GM19043 (cell line): ENCODE results near the gene MEIS2.

Source experiments
- ATAC-seq: cut with Tn5 transposase; IDR thresholded peaks from one replicate; pipeline ENCODE4 v1.9.1; 2021; ENCODE audit warnings: low read depth; ENCODE audit not compliant: unreplicated experiment

MEIS2 gene

GRCh38 chr15:37100109-37100965 lies at the start of gene MEIS2:
Gene MEIS2, minus strand, starts transcription at chr15:37100549. Its CDS starts 1,083 bp downstream, at chr15:37099466.
- ATAC-seq, result peak; percentile 39

- no peak for ATAC-seq
Observed at GRCh38 chr15:37149146-37149545, 48.8 kb upstream of the MEIS2 start.

DNA sequence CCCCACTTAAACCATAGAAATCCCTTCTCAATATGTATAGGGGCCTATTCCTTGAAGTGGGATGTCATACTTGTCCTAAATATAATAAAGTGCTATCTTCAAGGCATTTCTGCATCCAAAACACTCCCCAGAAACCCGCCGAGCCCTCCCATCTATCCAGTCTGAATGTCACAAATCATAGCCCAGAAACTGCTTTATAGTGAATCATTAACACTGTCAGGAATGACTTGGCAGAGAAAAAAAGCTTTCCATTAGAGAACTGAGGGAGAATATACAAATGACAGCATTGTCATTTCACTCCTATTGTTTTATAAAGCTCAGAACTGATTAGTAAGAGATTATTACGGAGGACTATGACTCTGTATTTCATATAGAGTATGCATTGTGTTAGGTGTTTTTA lies 48.4 kb upstream of the MEIS2 start:
- ATAC-seq, result no peak

DNA sequence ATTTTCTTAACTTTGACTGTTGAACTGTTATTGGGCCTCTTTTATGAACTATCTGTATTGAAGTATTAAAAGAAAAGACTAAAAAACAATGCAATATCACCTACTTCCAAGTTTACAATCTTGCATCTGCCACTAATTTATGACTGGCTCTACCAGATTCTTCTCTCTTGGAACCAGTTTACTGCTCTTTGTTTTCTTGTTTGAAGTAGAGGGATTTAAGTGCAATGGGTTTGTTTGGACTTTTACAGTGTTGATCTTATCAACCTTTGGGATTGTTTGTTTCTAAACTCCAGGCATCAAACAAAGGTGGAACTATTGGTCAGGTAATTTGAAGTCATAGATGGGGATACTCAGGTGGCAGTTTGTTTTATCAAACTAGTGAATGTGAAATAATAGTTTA lies 43.0 kb upstream of the MEIS2 start:
- ATAC-seq, result no peak

DNA sequence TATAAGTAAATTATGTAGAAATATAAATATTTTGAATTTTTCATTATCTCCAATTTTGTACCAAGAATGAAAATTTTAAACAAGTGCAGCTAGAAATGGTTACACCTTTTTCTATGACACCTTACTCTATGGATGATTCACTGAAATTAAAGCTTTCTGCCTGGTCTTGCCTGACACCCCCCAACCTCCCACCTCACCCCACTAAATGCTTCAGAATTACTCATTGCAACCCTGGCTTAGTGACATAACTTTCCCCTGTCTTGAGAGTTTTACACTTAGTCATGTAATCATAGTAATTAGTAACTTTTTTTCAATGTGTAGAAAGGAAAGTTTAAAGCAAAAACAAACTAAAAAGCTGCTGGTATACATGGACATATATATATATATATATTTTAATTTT lies 42.0 kb upstream of the MEIS2 start:
- no peak for ATAC-seq

DNA sequence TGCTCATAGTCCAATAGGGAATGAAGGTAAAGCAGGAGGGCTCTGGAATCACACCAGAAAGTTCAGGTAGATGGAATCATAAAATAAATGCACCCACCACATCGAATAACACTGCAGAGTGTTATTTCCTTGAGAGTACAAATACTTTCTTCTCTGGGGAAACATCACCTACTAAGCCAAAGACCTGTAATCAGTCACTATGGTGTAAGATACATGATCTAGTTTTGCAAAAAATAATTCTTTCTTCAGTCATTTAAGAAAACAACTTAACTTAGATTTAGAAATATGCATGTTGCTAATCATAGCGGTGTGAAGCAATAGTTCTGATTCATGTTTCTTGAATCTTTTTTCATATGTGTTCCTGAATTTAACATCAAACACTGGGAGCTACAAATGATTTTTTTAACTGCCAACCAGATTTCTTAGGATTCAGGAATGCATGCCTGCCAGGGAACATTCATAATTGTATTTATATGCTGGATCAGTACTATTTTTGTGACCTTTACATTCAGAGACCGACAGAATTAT lies 40.2 kb upstream of the MEIS2 start:
- no peak for ATAC-seq

DNA sequence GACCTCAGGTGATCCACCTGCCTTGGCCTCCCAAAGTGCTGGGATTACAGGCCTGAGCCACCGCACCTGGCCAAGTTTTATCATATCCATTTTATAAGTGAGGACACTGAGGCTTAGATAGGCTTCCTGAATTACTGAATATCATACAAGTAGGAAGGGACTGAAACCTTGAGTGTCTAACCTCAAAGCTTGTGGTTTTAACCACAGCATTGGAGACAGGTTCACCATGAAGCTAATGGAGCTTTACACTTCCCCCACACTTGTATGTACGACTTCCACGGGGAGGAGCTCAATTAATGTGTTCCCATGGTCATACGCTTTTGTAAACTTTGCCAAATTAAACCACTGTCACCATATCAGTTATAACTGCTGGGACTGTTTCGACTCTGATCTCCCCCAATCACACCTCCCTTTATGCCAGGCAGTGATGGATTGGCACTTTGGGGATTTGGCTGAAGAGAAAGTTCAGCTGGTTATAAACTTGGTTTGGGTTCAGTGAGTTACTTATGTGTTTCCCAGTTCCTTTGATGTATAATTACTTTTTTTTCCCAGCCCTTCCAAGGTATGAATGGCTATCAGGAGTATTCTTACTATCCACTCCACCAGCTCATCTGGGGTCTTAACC lies 38.4 kb upstream of the MEIS2 start:
- ATAC-seq, result no peak

GRCh38 chr15:37137221-37137620 lies 36.9 kb upstream of the MEIS2 start:
- ATAC-seq, result no peak

DNA sequence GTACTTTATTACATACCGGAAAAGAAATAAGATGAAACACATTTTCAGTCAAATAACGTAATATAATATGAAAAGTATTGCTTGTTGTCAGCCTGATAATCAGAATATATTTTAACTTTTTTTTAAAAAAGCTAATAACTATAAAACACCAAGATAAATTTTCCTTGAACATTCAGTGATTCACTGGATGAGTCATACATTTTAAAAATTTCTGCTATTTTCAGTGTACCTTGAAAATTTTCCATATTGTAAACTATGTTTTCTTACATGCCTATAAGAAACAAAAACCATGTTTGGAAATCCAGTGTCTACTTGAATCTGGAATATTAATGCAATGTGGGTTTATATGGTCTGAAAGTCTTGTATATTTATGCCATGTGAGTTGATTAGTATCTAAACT lies 36.3 kb upstream of the MEIS2 start:
- no peak for ATAC-seq

- ATAC-seq, result no peak
Observed at GRCh38 chr15:37135225-37135624, 34.9 kb upstream of the MEIS2 start.

GRCh38 chr15:37134699-37135131 lies 34.4 kb upstream of the MEIS2 start:
- no peak for ATAC-seq

DNA sequence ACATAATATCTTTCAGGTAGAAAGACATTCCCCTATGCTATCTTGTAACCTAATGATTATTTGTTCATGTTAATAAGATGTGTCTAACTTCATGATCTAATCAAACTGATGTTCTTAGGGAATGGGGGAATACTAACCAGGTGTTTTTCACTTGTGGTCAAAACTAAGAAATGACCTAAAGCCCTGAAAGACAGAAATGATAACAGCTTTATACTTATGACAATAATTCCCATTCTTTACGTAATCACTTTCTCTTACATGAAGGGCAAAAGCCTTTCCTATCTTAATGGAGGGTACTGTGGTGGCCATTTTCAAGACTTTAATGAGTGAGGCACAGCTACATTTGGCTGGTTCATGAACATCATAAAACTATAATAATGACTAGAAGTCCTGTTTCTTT lies 33.9 kb upstream of the MEIS2 start:
- ATAC-seq, result no peak

DNA sequence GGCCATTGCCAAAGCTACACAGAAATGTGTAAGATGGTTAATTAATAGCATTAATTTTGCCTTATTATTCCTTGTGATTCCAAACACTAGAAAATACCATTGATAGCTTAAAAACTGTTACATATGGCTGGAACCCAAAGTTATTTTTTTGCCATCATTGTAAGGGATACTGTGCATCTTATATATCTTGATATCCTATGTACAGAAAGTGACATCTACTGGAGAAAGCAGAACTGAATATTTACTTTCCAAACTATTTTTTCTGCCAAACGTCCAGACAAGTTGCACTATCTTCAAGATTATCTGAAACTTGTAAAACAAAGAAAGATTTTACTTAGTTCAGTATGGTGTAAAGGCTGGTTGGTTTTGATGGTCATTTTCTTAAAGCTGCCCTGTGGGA lies 33.3 kb upstream of the MEIS2 start:
- ATAC-seq, result no peak

GRCh38 chr15:37132826-37133417 lies 32.6 kb upstream of the MEIS2 start:
- no peak for ATAC-seq

DNA sequence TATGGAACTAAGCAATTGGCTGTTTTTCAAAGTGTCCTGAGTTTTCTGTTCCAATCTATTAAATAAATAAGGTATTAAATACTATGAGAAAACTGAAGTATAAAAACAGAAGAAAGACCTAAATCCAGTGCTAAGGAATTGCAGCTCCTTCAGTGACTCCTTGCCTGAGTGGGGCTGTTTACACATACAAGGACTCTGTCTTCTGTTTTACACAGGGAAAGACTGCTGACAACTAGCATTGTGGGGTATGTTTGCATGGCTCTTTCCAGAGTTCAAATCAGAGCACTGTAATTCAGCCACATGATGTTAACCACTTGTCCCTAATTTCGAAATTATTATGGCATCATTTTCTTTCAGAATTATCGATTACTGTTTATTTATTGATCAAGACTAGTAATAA lies 31.3 kb upstream of the MEIS2 start:
- no peak for ATAC-seq

DNA sequence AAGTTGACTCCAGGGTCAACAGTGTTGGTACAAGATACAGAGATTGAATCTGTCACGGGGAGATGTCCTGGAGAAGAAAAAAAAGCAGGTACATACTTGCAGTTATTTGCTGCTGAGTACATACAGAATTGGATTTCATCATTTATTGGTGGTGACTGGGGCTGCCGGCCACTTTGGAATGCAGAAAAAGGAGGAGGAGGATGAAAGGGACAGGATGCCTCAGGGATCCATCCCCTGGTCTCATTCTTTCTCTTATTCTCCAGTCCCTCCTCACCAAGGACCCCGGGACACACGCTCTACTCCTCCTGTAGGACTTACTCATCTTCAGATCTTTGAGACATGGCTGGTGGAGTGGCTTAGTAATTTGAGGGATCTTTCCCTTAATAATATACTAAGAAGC lies 30.0 kb upstream of the MEIS2 start:
- ATAC-seq, result no peak

- no peak for ATAC-seq
Observed at GRCh38 chr15:37125143-37125542, 24.8 kb upstream of the MEIS2 start.

DNA sequence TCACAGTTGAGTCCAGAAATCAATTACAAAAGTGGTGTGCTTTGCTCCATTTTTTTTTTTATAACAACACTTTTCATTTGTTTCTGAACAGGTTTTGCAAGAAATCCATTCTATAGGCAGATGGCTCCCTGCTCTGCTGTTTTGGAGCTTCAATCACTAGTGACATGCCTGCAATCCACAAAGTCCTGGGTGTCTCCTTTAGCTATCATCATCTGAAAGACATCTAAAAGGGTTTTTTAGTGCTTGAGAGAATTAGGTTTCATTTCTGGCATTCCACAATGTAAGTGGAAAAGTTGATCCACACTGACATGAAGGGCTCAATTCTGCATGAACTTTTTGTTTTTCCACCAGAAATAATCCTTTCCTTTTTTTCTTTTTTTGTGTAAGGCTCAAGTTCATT lies 24.0 kb upstream of the MEIS2 start:
- ATAC-seq, result no peak

DNA sequence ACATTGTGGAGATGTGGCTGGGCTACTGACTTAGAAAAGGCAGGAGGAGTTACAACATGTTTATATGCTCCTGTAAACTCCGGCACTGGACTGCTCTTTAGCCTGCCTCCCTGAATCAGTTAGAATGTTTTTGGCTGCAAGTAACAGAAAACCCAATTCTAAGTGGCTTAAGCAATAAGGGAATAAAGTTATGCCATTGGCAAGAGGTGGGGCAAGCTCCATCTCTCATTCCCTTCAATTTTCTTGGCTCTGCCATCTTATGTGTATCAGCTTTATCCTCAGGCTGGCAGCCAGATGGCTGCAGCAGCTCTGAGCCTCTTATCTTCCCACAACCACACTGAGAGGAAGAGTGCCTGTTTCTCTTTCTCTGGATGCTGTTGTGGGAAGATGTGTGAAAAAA lies 22.4 kb upstream of the MEIS2 start:
- ATAC-seq, result no peak

DNA sequence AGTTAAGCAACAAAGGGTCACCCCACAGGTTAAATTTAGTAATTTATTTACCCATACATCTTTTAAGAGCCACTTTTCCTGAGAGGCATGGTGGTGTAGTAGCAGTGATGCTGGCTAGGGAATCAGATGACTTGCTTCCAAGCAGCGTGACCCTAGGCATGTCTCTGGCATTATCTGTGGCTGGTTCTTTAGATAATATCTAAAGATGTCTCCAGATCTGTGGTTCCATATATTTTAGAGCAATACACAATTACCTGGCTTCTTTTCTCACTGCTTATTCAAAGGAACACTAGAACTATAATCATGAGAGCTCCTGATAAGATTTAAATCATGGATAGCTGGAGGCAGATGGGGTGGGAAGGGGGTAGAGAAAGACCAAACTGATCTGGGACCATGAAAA lies 21.1 kb upstream of the MEIS2 start:
- no peak for ATAC-seq

- no peak for ATAC-seq
Observed at GRCh38 chr15:37117030-37117429, 16.7 kb upstream of the MEIS2 start.

- no peak for ATAC-seq
Observed at GRCh38 chr15:37115538-37115937, 15.2 kb upstream of the MEIS2 start.
